LNCAP (cell line): Measurements from ENCODE around the gene ITPR3.

Source experiments
- CTCF ChIP-seq: fragments of 450-650 bp; IDR thresholded peaks from 2 replicates; pipeline ENCODE4 v1.5.1; 2017; ENCODE audit warnings: mild to moderate bottlenecking

The ITPR3 gene

GRCh38 chr6:33621711-33622388 lies 728 bp downstream of the ITPR3 start:
- TF ChIP-seq CTCF: no peak

DNA sequence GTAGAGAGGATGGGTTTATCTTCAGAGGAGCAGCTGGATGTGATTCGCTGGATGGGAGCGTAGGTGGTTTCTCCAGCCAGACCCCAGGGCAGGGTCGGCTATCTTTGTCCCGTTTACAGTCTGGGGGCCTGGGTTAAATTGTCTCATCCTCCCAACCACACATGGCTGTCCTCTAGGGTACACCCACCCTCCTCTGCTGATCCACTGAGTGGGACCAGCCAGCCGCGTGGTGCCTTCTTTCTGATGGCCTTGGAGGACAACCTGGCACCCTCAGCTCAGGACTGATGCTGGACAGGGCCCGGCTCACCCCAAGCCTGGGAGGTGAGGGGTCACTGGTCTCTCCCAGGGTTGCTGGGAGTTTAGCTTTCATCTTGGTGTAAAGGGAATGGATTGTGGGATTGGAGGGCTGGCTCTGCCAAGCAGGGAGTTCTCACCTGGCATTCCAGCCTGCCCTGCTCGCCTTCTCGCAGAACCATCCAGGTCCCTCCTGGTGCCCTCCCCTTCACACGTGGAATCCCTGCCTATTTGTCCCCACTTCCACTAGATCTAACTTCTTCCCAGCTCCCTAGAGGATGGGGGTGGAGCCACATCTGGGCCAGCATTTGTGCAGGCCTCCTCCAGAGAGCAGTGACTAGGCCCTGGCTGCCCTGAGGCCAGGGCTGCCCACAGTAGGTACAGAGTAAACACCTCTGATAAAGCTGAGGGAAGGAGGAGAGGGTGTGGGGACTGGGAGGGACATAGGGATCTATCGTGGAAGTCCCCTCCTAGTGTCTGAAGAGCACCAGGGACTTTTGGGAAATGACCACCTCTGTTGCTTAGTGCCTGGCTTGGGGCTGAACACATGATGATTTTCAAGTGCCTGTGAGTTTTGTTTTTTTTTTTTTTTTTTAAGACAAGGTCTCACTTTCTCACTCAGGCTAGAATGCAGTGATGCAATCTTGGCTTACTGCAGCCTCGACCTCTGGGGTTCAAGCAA lies 1.6 kb downstream of the ITPR3 start:
- TF ChIP-seq CTCF: no peak

DNA sequence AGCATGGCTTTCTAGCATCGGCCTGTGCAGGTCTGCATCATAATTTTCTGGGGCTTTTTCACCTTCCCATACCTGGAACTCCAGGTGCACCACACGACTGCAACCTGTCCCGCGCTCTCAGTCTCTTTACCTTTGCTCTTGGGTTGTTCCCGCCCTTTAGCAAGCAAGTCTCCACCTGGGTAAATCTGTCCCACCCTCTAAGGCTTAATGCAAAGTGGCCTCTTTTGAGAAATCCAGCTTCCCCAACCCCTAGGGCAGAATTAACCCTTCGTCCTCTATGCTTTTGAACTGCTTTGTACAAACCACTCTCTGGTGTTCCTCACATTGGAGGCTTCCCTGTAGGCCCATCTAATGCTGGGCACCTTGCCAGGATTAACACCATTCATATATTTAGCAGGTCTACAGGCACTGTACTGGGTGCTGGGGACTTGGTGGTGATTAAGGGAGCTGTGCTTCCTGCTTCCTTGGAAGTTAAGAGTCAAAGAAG lies 2.8 kb downstream of the ITPR3 start:
- no peak for TF ChIP-seq CTCF

DNA sequence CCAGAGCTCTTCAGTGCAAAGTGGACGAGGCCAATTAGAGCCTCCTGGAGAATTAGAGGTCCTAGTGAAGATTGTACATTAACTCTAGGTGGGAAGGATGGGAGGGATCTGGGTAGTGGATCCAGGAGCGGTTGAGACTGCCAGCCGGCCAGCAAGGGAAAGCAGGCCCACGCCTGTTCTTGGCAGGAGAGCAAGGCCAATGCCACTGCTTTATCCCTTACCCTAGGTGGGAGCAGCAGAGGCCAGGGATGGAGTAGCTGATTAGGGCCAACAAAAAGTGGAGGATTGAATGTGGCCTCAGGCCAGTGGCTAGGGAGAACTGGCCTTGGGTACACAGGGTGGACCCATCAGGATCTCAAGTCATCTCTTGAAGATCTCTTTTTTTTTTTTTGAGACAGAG lies 3.7 kb downstream of the ITPR3 start:
- TF ChIP-seq CTCF: no peak

- TF ChIP-seq CTCF: no peak
Measured at GRCh38 chr6:33627876-33628275, 6.8 kb downstream of the ITPR3 start.

DNA sequence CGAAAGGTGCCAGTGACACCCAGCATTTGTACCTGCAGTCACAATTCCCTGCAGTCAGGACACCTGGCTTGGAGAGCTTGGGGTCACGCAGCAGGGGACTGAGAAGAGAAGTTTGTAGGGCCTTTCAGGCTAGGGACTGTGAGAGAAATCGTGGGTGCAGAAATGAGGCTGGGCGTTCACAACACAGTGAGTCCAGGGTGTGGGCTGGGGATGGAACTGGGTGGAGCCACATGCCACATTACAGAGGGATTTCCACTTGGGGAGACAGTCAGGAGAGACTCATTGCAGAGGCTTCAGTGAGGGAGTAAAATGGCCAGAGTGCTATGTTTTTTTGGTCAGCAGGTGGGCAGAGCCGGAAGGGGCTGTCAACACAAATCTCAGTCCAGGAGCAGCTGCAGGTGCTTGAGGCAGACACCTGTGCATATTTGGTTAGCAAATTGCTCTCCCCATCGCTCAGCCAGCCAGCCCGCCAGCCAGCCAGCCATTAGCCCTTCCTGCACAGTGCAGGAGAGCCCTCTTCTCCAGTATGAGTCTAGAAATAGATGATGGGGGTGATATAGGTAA lies 7.4 kb downstream of the ITPR3 start:
- TF ChIP-seq CTCF: no peak

DNA sequence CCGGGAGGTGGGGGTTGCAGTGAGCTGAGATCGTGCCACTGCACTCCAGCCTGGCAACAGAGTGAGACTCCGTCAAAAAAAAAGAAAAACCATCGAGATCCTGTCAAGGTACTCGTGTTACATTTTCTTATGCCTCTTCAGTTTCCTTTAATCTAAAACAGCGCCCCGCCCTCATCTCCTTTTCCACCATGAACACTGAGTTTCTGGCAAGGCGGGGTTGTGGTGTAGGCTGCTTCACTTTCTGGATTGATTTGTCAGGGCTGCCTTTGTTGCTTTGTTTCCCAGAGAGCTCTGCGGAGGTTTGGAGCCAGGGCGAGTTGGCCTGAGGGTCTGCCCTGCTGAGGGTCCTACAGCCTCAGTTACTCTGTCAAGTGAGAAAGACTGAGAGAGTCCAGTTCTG lies 8.9 kb downstream of the ITPR3 start:
- TF ChIP-seq CTCF: no peak
